Activated CD4-positive, alpha-beta T cell treated with anti-CD3 and anti-CD28 coated beads for 4 hours (primary cell): ENCODE measurements around the gene RIC8A.
"Not testable (repeated sequence)": the region's sequence is repeated elsewhere in the genome, so short reads cannot be mapped to it uniquely, and the experiment has no call there.

Experiments used
- DNase-seq, 2 donors: peaks; one replicate each; pipeline ENCODE4 v3.0.0-alpha.2; 2020

RIC8A gene

GRCh38 chr11:220641-221215 lies 13.2 kb downstream of the RIC8A start:
- DNase-seq: not testable (repeated sequence)

GRCh38 chr11:221539-221938 lies 14.0 kb downstream of the RIC8A start:
- no peak for DNase-seq

- no peak for DNase-seq
Observed at GRCh38 chr11:221998-222789, 14.7 kb downstream of the RIC8A start.

- no peak for DNase-seq
Observed at GRCh38 chr11:223026-223789, 15.7 kb downstream of the RIC8A start.

GRCh38 chr11:223884-224283 lies 16.4 kb downstream of the RIC8A start:
- DNase-seq: no peak

- no peak for DNase-seq
Observed at GRCh38 chr11:224424-224823, 16.9 kb downstream of the RIC8A start.

GRCh38 chr11:225734-226453 lies 18.4 kb downstream of the RIC8A start:
- no peak for DNase-seq

- DNase-seq: no peak
Observed at GRCh38 chr11:227824-228379, 20.4 kb downstream of the RIC8A start.

- DNase-seq: no peak
Observed at GRCh38 chr11:230431-230830, 22.9 kb downstream of the RIC8A start.

- DNase-seq: no peak
Observed at GRCh38 chr11:232783-233565, 25.5 kb downstream of the RIC8A start.

GRCh38 chr11:235180-235579 lies 27.7 kb downstream of the RIC8A start:
- DNase-seq: no peak

- peak in 1 of 2 donors; percentile 76 for DNase-seq
Observed at GRCh38 chr11:235609-235996, 28.1 kb downstream of the RIC8A start.

GRCh38 chr11:235997-236773 lies 28.7 kb downstream of the RIC8A start, which contains the start of gene SIRT3:
Gene SIRT3 (minus strand): TSS chr11:236342. CDS start chr11:236328, 14 bp downstream.
- DNase-seq: peak; percentile 81 to 88

- peak; percentile 83 to 86 for DNase-seq
Observed at GRCh38 chr11:236774-237767, 29.6 kb downstream of the RIC8A start, which contains the start of gene PSMD13. Gene PSMD13 (plus strand): TSS chr11:236976. CDS start chr11:237050, 74 bp downstream.

GRCh38 chr11:238346-238745 lies 30.8 kb downstream of the RIC8A start:
- not testable (repeated sequence) for DNase-seq

- no peak for DNase-seq
Observed at GRCh38 chr11:240315-240714, 32.8 kb downstream of the RIC8A start.

- no peak for DNase-seq
Observed at GRCh38 chr11:241634-242033, 34.1 kb downstream of the RIC8A start.

GRCh38 chr11:244376-244775 lies 36.9 kb downstream of the RIC8A start:
- no peak for DNase-seq

GRCh38 chr11:249062-249461 lies 41.6 kb downstream of the RIC8A start:
- no peak for DNase-seq

GRCh38 chr11:250274-250673 lies 42.8 kb downstream of the RIC8A start:
- no peak for DNase-seq
